HG03159 (cell line): ENCODE results near the gene CEP126.

Experiments
- ATAC-seq: cut with Tn5 transposase; IDR thresholded peaks from one replicate; pipeline ENCODE4 v1.9.1; 2021; ENCODE audit warnings: mild to moderate bottlenecking, moderate library complexity; ENCODE audit not compliant: unreplicated experiment

The CEP126 gene, protein sequence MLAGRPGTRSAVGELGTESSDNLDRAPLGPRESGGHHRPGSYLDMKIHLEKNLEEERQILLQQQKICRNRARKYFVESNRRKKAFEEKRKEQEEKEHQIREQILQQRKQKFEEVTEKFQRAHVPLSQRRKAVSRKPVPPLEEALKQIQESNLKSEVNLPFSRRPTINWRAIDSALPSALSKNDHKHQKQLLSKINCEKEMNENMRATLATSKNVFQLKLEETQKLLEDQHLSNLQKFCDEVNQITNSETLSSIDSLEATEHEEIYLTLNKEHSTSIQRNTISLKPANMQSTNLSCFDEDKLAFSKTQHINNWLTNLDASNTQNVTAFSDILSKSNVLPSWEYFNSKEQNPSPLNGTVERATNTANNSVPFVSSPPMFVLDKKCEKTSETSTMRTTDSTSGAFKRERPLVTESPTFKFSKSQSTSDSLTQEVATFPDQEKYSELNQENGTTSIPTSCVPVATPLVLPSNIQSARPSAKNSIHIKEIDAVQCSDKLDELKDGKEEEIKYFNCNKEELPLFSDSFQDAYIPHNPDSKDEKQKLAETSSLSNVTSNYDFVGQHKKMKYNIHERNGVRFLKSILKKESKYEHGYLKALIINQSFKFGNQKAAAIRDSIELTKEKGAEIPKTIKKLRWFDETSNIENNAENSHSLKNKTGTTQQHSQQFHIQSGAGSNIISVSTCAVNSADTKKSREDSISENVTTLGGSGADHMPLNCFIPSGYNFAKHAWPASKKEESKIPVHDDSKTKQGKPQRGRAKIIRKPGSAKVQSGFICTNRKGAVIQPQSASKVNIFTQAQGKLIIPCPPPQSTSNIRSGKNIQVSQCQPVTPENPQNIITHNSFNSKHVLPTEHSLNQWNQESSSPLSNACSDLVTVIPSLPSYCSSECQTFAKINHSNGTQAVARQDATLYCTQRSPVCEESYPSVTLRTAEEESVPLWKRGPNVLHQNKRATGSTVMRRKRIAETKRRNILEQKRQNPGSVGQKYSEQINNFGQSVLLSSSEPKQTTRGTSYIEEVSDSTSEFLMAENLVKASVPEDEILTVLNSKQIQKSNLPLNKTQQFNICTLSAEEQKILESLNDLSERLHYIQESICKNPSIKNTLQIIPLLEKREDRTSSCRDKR

DNA sequence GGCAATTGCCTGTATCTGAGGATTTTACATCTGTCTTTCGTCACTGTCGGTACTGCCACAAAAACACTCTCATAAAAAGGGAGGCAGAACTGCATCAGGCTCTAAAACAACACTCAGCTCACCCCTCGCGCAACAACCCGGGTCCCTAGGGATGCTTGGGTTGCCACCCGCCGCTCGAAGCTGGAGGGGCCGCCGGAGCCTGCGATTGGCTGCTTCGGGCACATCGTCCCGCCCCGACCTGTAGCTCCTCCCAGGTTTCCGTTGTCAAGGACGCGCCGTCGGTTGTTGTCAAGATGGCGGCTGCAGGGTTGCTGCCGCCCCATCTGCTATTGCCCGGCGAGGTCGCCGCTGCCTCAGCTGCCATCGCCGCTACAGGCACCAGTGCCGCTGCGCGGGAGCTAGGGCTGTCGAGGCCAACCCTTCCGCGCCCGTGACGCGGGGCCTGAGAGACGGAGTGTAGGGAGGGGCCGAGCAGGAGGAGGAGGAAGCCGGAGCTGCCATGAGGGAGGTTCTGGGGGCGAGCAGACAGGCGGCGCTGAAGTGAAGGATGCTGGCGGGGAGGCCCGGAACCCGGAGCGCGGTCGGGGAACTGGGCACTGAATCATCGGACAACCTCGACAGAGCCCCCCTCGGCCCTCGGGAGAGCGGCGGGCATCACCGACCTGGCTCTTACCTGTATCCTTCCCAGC is at the start of gene CEP126:
TSS of gene CEP126 (plus strand) at position 273 of the 689 bp plus-strand sequence. CDS start at position 548, 275 bp downstream.
- peak; percentile 98 for ATAC-seq

DNA sequence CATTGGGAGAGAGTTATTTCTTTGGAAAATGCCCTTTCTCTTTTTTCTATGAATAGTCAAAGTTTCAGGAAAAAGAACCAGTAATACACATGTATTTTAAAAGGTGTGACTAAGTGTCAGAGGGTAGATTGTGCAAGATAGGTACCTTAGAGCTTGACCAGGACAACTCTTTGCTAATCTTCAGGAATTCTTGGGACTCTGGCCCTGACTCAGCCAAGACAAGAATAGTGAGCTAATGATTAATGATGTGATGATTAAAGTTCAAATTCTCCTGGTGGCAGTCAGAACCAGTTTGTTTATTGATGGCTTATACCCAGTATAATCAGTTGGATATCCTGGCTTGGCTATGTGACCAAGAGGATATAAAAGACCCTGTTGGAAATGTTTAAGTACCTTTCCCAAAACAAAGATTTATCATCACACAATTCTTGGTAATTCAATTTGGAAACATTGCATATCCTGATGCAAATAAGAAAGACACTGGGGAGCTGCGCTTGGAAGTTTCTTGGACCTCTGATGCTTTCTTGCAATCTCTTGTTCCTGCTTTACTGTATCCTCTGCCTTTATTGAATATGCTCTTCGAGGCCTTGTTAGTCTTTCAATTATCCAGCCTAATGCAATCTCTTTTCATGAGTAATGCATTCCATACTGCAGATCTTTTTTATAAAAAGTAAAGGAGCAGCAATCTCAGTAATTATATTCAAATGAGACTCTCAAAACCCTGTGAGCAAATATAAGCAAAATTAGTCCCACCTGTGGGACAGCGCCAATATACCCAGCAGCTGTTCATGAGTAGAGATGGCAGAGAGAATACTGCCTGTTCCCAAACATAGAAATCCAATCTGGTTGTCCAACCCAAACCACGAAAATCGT is 48.0 kb upstream of the CEP126 start:
- no peak for ATAC-seq

DNA sequence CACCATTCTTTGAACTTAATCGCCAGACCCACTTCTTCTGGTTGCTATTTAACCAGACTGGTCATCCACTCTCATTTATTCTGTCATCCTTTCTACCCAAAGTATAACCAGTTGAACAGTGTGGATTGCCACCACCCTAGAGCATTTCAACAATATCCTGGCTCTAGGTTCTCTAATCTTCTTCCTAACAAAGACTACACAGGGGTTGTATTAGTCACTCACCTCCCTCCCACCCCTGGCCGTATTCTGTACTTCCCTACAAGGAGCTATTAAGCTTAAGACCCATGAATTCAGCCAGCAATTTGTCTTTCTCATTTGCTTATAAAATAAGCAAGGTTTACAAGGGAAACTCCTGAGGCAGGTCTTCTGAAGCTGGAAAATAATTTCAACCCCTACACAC is 46.9 kb upstream of the CEP126 start:
- no peak for ATAC-seq

DNA sequence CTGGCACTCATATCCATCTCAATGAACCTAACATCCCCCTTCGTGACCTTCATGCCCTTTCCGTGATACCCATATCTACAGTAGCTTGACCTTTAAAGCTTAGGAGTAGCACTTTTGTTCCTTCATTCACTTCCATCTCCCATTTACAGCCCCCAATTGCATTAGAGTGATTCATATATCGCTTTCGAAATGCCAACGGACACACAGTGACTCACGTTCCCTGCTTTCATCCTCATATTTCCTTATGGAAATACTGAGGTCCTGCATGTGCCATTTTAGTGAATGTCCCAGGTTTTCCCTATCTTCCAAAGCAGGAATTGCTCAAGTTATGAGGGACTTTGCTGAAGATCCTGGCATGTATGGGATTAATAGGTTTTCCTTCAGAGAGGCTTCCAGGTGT is 44.3 kb upstream of the CEP126 start:
- no peak for ATAC-seq

DNA sequence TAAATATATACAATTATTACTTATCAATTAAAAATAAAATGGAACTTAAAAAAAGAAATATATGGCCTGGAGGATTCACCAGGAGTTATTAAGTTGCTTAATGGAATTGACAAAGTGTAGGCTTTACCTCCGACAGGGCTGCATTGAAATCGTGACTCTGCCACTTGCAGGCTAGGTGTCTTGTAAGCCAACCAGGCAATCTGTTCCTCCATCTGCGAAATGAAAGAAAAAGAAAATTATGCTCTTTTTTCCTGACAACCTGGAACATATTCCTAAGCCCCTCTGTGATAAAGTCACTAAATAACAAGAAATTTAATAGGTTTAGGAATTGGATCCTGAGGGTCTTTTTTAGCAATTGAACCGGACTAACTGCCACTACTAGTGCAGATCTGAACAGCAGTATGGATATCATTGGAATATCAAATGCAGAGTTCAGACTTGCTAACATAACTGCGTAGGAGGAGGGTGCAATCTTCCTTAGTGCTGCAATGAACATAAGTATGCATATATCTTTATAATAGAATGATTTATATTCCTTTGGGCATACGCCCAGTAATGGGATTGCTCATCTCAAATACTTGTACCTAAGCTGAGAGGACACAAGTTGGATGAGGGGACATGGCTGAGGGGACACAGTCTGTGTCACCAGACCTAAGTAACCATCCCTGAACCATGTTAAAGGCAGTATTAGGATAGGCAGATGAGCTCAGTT is 42.5 kb upstream of the CEP126 start:
- no peak for ATAC-seq

DNA sequence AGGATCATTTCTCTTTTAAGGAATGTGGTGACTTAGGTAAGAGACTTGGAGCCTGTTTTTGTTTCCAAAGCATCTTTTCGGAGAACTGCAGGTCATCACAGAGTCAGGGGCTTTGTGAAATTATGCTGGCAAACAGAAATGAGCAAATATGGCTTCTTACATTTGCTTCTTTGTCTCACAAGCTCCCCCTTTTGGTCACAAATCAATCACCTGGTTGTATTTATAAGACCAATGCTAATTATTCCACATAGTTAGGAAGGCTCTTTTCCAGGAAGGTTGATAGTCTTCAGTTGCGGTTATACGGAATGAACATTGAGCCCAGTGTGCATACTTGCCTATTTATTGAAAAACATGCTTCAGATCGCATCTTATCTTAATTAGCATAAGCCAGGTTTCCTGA is 34.6 kb upstream of the CEP126 start:
- peak; percentile 65 for ATAC-seq

DNA sequence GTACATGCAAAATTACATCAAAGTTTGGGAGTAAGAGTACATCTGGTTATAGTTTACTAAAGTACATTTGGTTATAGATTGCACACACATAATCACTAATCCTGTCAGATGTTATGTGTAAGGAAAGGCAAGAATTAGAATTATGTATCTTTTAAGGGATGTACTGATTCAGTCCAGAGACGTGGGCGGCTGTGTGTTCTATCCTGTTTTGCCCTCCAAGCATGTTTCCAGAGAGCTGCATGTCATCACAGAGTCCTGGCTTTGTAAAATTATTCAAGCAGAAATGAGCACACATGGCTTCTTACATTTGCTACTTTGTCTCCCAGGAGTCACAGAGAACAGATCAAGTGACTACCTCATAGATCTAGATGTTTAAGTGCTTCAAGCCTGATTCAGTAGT is 33.2 kb upstream of the CEP126 start:
- no peak for ATAC-seq

DNA sequence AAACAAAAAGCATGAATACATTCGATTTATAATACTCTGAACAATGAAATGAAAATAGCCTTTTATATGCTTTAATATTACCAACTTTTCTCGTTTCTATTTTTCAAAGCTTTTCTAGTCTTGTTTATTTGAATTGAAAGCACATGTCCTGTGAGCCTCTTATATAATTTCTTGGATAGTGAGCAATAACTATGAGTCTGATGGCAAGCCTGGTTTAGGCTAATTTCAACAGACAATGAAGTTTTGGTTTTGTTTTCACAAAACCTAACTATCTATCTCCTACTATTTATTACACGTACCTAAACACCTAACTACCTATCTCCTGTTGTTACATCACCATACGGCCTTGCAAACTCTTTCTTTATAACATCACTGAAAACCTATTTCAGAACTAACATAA is 29.2 kb upstream of the CEP126 start:
- no peak for ATAC-seq

DNA sequence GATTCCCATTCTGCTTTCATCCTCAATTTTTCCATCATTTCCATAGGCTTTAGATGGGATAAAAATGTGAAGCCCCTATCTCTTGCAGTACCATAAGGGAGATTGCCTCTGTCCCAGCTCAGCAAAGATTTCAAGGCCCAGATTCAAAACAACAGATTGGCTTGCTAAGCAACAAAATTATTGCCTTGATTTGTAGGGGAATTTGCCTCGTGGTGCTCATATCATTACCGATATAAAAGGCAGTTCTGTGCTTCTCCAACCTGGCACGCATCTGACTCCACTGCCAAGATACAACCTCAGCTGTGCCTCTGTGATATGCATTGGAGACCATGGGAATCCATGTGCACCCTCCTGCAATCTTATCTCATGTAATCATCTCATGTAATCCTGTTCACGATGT is 25.0 kb upstream of the CEP126 start:
- no peak for ATAC-seq

DNA sequence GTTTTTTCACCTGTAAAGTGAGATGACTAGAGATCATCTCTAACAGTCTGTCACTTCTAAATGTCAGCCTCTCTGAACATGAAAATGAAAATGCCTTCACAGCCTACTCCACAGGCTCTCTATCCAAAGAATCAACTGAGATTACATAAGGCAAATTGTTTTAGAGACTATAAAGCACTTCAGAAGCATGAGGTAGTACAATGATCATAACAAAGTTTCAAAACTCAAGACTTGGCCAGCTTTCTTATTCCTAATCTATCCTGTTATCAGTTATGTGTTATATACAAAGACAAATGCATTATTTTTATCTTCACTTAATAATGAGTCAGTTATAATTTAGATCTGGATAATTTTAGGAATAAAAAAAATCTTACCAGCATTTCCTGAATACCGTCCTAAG is 20.3 kb upstream of the CEP126 start:
- ATAC-seq, result no peak

DNA sequence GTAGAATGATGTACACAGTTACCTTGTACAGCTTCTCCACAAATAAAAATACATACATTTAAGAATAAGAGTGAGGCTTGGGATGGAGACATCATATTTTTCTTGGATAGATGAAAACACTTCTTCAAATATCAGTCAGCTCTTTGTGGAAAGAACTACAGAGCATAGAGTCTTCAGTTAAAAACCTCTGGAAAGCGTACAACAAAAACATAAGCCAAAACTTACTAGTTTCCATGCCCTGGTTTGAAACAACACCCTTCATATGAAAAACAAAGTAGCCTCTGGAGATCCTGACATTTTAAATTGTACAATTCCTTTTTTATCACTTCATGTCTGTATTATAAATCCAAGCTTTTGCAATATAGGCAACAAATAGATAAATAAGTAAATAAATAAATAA is 7.0 kb upstream of the CEP126 start:
- ATAC-seq, result no peak

DNA sequence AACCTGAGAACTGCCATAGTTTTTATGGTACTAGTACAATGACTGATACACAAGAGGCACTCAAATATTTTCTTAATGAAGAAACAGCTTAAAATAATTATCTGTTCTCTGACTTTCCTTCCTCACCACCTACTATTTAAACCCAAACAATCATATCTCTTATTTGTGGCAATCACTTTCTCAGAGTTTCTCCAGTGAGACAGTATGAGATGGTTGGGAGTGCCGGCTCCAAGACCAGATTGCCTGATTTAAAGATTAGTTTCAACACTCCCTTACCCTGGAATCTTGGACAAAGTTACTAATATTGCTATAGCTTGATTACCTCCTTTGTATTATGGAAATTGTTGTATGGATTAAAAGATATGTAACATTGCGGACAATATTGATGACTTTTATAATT is 5.7 kb upstream of the CEP126 start:
- ATAC-seq, result no peak

DNA sequence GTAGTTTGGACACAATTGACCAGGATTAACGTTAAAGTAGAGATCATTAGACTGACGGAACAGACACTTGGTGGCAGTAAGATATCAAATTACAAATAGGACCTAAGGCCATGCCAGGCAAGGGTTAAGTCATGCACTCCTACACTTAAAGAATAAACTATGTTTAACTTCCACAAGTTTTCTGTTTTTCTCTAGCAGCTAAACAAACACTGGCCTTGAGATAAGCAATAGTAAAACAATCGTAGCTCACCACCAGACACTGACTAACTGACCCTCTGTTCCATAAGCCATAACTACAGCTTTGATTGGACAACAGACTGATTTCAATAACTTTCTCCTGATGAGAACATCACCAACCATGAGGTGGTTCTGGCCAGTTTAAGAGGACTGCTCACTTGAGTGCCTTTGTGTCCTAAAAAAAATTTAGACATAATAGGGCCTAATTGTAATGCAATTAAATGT is 2.0 kb upstream of the CEP126 start:
- no peak for ATAC-seq

DNA sequence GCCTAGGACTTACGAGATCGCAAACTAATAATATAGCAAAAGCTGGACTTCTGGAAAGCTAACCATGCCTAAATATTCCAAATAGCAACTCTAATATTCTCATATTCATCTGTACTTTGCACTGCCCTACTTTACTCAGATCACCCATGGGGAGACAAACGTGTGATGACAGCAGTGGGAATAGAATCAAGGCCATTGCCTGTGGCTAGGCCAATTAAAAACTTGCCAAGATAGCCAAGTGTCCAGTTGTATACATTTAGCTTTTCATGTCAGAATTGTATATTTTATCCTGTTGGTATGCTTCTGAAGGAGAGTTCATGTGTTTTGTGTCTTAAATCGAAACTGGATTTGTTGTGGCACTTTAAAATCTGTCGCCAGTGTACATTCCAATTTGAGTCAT is 1.2 kb upstream of the CEP126 start:
- ATAC-seq, result no peak

DNA sequence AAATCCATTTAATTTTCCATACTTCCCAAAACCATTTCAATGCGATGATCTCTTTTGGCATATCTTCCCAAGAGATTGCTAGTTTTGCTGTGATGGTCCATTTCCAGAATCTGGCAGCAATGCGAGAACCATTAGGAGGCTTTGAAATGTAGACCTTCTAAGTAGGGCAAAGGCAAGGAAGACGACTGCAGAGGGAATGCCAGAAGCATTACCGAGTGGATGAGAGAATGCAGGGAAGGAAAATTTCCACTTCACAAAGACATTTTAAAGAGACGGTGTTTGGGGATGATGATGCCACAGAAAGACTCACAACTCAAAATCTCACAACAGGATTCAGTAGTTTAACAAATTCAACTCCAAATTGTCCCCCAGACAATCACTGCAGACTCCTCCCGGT is 471 bp upstream of the CEP126 start:
- no peak for ATAC-seq

DNA sequence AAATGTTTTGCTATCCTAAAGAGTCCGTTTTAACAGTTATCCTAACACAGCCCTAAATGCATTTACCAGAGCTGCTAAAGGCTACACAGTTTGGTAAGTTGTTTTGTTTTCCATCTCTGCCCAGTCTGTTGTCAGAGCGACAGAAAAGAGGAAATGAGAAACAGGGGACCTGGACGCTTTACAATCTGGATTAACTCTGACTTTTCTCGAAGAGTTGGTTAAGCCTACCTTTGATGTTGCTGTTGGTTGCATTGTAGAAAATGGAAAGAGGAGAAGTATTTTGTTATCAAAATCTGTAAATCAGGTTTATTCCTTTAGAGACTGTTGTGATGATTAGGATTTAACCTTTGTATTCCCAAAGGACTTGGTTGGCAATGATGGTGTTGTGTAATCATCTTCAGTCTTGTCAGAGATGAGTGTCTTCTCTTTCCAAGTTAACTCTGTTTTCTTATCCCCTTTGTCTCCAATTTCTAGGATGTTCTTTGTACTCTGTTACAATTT is 1.0 kb downstream of the CEP126 start:
- peak; percentile 64 for ATAC-seq

DNA sequence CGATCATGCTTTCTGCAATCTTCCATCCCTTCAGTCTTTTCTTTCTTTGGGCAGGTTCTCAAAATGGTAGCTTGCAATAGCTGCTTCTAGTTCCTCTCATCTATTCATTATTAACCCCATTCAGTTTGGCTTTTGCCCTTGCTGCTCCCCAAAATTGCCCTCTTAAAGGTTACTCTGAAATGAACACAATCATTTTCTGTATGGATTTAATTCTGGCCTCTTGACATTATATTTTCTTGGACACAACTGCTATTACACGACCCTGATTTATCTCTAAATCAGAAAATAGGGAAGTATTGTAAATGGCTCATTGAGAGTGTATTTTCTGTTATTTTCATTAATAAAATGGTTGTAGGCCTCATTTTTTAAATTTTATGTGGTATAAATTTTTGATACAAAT is 1.6 kb downstream of the CEP126 start, which contains the start of gene ANGPTL5:
TSS of gene ANGPTL5 (minus strand) at position 101 of the 400 bp plus-strand sequence. CDS start 8,613 bp downstream, outside the sequence.
- no peak for ATAC-seq

DNA sequence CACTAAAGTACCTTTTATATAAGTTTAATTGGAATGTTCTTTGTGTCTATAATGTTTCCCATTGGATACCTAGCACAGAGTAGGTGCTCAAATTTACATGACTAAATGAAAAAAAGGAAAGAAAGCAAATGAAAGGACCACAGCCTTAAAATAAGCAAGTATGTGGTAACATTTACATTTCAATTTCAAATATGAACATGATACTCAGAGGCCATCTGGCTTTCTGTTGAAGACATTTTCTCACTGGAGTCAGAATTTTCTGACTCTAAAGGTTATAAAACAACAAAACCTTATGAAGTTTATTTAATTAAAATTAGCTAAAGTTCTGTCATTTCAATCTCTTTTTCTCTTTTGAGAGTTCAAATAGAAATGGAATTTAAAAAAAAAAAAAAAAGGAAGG is 2.4 kb downstream of the CEP126 start:
- no peak for ATAC-seq

DNA sequence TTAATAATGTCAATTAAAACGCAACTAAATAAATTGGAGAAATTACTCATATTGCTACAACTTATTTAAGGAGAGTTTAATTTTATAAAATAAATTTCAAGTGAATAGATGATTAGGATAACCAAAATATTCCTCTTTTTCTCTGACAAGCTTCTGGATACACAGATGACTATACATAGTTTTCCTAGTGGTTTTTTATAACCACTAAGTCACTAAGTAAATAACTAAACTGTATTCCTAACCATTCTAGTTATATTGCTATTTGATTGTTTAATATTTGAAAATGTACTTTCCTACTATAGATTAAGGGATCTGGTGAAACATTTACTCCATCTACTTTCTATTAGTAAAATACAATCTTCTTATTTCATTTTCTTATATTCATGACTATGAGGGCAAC is 6.2 kb downstream of the CEP126 start:
- ATAC-seq, result no peak
